Measurements from ENCODE around the gene RPS27L.
A peak's percentile ranks its signal among the peaks of the same experiment; 100 is the strongest.

RPS27L gene

DNA sequence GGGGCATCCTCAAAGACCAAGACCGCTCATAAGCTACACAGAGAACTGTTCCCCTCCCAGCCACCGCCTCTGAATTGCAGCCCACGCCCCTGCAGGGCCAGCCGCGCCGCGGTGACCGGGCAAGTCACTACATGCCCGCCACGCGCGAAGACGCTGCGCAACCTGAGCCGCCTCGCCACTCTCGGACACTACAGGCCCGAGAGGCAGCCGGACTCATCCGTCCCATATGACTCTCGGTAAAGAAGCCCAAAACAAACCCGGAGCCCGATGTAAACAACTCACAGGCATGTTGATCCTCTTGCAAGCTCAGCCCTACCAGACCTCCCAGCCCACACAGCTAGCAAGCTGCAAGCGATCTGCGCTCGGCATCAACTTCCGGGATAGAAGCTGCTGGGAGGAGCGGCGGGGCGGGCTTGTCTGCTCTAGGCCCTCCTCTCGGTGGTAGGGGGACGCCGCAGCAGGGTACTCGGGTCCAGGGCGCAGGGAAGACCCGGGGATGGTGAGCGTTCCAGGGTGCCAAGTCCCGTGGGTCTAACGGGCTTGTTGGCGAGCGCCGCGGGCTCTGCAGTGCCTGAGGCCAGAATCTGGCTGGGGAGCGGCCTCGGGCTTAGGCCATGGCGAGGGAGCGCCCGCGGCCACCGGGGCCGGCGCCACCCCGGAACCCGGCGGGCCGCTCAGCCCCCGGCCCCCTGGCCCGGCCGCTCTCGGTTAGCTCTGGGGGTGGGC is at the start of gene RPS27L:
Gene RPS27L (minus strand): TSS at position 360 of the 726 bp plus-strand sequence. CDS start 72 bp downstream, at position 288.
- DNase-seq = peak; percentile 88

DNA sequence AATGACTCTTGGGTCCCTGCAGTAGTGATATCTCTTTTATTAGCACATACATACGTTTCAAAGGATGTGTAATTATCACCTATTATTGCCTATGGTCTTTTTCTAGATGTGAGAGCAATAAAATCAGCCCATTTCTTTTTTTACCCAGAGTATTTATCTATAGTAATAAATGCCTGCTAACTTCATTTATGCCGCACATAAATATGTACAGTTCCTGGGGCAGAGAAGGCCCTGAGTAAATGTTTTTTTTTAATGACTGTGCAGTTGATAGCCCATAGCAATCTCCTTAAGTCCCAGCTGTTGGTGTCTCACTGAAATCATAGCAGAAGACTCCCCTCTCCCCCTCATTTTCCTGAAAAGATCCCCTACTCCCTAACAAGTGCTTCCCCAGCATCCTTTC is 48.8 kb upstream of the RPS27L start:
- DNase-seq = no peak

DNA sequence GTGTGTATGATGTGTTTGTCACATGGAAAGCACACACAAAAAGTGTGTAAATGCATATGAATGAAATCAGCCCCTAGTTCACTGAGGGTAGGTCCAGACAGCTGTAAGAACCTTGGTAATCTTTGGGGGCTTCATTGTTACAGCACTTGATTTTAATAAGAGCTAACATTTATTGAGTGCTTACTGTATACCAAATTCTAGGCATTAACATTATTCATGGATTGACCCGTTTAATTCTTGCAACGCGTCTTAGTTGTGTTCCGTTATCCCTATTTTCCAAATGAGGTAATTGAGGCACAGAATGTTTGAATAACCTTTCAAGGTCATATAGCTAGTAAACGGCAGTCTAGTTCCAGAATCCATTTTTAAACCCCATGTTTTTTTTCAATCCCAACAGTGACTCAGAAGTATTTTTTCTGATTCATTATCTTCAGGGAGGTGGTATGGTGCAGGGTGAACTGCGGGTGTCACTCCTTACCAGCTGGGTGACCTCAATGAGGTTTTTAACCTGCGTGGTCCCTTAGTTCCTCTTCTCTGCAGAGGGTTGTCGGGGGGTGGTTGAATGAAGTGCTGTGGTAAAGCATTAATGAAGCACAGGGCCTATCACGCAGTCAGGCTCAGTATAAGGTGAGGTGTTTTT is 46.3 kb upstream of the RPS27L start:
- DNase-seq = peak; percentile 39

DNA sequence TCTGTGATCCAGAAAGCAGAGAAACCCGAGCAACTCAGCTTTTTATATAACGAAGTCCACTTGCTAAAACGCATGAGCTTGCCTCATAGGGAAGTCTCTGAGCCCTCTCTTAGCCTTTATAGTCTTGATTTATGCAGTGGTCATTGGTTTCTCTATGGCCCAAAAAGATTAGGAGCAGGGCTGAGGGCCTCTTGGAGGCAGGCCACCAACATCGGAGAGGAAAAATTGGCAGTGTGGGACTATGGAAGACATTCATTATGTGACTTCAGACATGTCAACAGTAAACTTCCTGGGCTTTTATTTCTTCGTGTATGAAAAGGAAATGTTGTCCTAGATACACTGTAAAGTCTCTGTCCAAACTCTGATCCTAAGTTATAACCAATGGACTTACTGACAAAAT is 45.6 kb upstream of the RPS27L start:
- DNase-seq = no peak

DNA sequence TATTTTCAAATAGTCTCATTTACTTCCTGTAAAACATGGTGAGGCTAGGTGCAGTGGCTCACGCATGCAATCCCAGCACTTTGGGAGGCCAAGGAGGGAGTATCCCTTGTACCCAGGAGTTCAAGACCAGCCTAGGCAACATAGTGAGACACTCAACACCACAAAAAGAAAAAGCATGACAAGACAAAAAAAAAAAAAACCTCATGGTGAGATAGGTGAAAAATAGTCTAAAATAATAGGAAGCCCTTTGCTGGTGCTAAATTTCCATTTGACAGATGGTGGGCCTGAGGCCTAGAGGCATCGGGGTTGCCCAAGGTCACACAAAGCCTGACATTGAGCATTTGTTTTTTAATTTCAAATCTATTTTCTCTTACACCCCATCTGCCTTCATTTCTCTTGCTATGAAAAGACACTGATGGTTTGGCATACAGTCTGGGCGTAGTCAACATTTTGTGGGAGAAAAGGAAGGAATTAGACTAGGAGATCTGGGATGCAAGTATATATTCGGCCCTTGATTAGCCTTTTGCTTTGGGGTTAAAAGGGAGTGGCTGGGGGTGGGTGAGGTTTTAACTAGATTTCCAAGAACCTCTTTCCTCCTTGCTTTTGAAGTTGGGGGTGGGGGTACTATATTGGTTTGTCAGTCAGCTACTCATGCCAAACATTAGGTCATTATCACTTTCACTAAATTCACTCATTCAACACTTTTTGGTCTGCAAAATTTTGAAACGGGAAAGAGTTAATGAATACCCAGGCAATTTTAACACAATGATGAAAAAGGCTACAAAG is 43.4 kb upstream of the RPS27L start:
- DNase-seq = no peak

DNA sequence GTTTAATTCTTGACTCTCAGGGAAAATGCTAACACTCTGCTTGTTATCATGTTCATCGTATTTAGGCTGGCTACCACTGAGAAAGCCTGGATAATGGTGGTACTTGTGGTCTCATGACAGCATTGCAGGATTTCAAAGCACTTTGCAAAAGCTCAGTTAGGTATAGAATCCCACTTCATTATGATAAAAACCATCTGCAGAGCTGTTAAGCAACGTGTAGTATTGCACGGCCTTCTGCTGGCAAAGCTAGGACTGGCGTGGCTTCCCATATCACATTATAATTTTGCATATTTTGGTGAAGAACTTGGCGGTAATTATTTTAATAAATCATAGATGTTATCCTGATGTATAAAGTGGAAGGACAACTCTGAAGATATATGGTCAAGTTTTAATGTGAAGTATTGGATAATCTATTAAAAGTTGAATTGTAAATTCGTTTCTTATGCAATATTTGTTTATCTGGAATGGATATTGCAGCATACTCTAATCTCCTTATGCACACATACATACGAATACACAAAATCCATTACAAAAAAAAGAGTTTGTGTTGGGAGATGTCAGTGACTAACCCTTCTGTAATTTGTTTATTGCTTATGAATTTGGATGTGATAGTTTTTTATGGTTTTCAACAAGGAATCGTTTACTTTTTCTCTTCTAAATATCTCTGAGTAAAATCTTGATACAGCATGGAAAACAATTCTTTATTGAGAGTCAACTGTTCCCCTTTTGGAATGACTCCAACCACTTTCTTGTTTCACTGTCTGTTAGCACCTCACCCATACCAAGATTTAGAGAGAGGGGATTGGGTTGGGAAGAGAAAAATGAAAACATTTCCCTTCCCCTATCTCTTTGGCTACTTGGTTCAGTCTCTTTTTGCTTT is 41.3 kb upstream of the RPS27L start:
- no peak for DNase-seq

DNA sequence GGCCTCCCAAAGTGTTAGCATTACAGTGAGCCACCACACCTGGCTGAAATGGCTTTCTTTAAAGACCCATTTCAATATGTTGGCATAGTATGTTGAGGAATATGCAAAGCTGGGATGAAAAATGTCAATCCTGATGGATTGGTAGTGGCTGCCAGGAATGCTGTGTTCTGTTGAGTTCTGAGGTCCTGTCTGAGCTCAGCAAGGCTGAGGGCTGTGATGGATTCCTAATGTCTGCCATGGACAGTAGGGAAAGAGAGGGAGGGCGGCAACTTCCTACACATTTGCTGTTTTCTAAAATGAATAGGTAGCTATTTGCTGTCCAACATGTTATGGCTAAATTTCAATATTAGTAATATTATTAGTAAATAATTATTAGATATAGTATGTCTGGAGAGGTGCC is 40.3 kb upstream of the RPS27L start:
- DNase-seq = no peak

DNA sequence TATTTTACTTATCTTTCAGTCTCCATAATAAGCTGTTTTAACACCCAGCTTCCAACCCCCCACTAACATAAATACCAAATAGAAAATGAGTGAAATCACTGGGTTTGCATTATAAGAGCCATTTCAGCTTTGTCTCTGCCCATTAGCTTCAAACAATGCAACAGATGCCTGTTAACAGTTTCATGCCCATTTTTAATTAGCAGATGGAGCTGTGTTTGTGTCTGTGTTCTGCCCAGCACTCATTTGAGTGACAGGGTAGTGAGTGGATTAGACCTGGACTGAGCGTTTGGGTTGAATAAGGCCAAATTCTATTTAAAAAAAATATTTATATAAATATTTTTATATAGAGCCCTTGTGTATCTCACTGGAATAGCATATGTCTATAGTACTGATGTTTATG is 39.6 kb upstream of the RPS27L start:
- no peak for DNase-seq

DNA sequence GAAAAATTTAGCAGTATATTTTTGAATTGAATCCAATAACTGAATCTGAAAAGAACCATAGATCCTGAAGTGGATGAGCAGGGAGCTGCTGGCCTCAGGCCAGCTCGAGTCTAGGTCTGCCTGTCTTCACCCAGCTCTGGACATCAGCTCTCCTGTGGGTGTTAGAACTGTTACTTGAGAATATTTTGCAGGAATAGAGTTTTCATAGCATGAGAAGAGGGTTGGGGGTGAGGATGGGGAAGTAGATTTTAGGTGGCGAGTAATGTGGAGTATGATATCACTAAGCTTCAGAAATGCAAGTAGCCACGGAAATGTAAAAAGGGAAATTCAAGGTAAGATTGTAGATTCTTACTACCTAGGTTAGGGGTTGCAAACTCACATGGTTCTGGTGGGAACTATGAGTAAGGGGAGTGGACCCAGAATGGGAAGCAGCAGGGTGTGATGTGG is 38.3 kb upstream of the RPS27L start:
- DNase-seq = no peak

DNA sequence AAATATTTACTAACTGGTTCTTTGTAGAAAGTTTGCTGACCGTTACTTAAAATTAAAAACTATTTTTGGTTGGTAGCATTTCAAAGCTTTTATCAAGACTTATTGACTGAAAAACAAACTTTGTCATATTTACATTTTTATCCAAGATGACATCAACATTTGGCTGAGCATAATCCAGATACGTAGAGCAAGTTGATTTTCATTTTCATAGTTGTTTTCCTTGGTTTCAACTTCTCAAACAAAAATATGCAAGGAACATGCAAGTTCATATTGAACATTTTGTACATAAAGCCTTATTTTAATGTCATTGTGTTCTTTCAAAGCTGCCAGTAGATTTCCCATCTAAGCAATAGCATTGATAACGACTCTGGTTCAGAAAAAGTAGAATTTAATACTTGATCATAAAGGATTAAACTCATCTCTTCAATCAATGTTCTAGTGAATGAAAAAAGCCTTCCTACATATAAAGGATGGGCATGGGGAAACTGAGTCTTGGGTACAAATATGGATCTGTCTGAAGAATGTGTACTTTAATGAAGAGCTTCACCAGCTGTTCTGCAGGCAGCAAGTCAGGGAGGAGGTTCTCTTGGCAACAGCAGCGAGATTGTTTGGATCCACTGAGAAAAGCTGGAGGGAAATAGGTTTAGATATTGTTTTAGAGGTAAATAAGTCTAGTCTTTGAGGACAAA is 37.7 kb upstream of the RPS27L start:
- no peak for DNase-seq

DNA sequence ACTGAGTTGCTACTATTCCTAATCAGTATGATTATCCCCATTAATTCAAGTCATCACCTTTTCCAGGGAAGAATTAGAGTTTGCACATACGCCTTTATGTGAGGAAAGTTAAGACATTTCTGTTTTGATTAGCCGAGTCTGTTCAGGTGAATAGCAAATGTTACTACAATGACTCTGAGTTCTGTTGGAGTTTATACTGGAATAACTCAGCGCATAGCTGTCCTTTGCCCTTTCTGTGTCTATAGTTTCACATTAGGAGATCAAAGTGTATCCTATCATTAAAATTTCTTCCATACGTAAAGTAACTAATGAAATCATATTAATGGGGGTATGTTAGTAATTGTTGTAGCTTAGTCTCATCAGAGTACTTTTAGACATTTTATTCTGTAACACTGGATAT is 37.0 kb upstream of the RPS27L start:
- DNase-seq = no peak

DNA sequence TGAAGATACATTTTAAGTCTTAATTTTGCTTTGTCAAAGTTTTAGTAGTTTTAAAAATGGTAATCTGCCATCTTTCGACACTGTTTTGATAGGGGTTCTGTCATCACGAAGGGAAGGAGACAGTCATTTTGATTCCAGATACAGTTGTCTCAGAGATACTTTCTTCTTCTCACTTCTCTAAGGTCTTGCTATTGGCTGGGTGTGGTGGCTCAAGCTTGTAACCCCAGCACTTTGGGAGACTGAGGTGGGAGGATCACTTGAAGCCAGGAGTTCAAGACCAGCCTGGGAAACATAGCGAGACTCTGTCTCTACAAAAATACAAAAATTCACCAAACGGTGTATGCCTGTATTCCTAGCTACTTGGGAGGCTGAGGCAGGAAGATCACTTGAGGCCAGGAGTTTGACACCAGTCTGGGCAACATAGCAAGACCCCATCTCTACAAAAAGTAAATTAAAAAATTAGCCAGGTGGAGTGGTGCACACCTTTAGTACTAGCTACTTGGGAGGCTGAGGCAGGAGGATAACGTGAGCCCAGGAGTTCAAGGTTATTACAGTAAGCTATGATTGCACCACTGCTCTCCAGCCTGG is 35.4 kb upstream of the RPS27L start:
- DNase-seq = peak; percentile 20

DNA sequence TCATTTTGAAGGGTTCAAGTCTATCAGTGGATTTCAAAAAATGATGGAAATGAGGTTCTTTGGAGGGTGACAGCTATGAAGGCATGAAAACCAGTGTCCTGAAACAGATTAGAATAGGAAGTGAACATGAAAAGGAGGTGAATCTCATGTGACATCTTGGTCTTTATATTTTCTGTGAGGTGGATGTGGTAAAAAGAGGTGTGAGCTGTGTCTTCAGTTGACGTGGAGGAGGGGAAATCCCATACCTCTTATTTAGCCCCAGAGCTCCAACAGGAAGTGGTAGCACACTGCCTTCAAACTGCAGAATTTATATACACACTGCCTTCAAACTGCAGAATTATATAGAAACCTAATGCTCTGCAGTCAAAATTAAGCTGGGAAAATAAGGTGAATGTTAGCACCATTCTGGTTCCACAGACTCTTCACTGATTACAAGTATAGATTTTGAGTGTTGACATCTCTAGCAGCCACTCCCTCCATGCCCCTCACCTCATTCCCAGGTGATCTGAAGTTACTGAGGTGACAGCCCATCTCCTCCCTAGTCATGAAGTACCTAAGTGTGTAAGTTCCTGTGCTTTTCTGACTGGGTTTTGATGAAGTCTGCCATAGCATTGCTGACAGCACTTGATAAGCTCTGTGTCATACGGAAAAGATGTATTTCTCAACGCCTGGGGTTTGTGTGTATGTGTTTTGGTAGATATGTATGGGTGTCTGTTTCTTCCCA is 34.8 kb upstream of the RPS27L start:
- peak; percentile 30 for DNase-seq

DNA sequence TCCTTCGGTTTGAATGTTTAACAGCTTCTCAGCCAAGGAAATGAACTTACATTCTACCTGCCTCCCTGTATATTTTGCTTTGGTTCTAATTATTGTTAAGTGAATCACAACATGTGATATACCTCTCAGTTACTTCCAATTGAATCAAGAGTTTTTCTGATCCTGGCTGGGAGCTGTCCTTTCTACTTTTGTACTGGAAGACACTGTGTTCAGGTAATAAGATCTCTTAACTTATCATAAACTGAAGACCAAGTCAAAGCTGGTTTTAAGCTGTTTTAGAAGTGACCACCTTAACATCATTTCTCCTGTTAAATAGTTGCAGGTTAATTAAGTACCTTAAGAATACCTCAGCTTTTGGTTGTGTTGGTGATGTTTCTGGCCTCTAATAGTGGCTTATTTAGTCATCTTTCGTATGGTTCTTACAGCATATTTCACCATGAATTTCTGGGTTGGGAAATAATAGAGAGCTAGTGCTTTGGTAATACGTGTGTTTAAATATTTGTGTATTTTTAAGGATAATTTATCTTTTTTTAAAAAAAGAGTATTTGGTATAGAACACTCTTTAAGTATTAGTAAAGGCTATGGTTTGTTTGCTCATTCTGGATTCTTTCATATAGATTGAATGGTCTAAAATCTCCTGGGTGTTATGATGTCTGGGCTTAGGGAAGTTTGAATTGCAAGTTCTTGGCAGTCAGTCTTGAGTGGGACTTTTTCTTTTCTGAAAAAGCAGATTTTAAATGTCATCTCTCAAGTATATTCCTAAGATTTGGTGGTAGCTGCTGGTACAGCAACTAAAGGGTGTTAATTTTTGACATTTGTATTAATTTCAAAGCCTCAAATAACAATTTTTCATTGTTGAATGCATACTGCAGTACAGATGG is 33.7 kb upstream of the RPS27L start:
- DNase-seq = no peak

DNA sequence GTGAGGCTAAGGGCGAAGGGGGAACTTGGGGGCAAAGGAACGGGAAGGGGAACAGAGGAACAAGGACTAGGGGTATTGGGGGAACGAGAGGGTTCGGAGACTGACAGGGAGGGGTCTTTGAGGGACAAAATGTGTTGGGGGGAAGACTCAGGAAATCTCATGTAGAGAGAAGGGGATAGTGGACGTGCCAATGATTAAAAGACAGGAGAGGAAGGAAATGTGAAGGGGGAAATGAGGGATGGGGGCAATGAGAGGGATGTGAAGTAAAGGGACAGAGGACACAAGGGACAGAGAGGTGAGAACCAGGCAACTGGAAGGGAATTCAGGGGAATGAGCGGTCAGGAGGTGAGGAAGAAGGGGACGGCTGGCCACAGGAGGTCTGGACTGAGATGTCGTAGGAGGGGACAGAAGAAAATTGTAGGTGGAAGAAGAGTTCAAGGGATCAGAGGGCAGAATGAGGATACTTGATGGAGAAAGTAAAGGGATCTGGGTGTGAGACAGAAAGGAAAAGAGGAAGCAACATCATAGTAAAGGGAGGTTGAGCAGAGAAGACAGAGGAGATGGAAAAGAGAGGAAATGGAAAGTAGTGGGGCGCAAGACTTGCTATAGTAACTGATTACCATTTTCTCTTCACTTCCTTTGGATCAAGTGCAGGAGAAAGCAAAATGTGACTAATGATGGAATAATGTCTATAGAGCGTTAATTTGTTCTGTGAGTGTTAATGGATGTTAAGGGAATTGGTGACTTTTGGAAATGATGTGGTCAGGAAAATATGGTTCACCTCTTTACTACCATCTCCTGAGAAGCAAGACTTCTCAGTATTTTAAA is 32.9 kb upstream of the RPS27L start:
- no peak for DNase-seq

DNA sequence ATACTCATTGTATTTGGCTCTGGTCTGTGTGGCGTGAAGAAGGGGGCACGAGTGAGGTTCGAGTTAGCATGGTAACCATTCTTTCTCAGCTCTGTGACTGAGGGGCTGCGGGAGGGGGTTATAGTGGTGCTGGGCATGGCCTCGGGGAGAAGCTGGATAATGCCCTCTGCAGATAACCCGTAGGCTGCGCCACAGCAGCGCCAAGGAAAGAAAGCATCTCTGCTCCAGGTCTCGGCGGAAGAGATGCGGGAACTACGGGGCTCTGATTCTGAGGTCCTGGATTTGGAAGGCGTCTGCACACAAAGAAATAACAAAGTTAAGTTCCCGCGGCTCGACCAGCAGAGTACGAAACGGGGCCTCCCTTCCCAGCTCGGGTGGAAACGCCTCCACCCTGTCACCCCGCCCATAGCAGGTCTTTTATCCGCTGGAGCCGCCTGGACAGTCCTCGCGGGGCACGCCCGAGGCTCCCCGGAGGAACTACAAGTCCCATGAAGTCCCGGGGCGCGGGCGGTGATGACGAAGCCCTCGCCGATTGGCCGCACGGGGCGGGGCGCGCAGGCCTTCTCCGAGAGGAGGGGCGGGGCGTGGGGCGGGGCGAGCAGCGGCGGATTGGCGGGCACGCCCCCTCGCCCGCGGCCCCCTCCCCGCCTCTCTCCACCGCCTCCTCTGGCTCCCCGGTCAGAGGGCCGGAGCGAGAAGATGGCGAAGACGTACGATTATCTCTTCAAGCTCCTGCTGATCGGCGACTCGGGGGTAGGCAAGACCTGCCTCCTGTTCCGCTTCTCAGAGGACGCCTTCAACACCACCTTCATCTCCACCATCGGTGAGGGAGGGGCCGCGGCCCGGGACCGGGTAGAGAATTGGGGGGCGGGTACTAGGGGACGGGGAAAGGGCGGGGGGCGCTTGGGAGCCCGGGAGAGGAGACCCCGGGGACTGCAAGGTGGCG is 31.9 kb upstream of the RPS27L start, which contains the start of gene RAB8B:
Gene RAB8B (plus strand): TSS at position 681 of the 946 bp plus-strand sequence. CDS start 19 bp downstream, at position 700.
- DNase-seq = peak; percentile 97

DNA sequence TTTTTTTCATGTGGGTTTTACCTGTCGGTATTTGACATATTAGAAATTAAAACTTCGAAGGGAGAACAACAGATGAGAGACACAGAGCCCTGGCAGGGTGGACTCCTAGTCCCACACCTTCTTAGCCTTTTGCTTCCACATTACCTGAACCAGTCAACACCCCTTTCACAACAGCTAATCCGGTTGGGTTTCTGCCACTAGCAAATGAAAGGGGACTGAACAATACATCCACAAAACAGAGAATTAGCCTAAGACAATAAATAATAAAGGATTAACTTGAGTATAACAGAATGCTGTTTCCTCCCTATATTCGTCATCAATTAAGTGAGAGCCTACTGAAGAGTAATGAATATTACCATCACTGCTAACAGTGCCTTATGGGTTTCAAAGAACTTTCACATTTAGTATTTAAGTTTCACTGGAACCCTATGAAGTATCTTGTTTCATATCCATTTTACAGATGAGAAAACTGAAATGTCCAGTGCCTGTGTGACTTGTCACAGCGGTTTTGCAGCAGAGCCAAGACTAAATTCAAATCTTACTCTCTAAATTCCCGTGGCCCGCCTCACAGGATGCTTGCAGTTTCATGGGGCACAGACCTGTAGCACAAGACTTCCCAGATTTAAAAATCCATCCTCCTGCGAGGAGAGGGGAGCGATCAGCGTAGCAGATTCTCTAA is 31.1 kb upstream of the RPS27L start:
- DNase-seq = no peak

All from stimulated activated naive CD4-positive, alpha-beta T cell treated with Interleukin-2 at 50 U/mL for 16 hours (primary cell).